RWPE2 (cell line): ENCODE results near the gene GAL3ST3.

Source experiments
- ATAC-seq: fragments of 200-7000 bp; cut with Tn5 transposase; 3 replicates; pipeline ENCODE4 v1.9.1; 2021; ENCODE audit warnings: low read depth
- DNase-seq: peaks from one replicate; pipeline ENCODE4 v3.0.0-alpha.2; 2020; ENCODE audit warnings: low spot score
- H3K27ac ChIP-seq: fragments of 450-650 bp; 2 replicates; pipeline ENCODE4 v1.5.1; 2017; ENCODE audit warnings: mild to moderate bottlenecking; ENCODE audit not compliant: poor library complexity, severe bottlenecking
- H3K27me3 ChIP-seq: fragments of 250-450 bp; sonication (Bioruptor Pico); 2 replicates; pipeline ENCODE4 v1.5.1; 2021; ENCODE audit warnings: mild to moderate bottlenecking, moderate library complexity; ENCODE audit not compliant: insufficient read depth, poor library complexity, severe bottlenecking
- H3K36me3 ChIP-seq: fragments of 250-450 bp; sonication (Bioruptor Pico); 2 replicates; pipeline ENCODE4 v1.5.1; 2020; ENCODE audit warnings: low read depth, mild to moderate bottlenecking, moderate library complexity
- H3K4me1 ChIP-seq: fragments of 250-450 bp; sonication (Bioruptor Pico); 2 replicates; pipeline ENCODE4 v1.5.1; 2021; ENCODE audit warnings: mild to moderate bottlenecking, moderate library complexity; ENCODE audit not compliant: insufficient read depth, poor library complexity, severe bottlenecking
- H3K4me3 ChIP-seq: fragments of 250-450 bp; sonication (Bioruptor Pico); 2 replicates; pipeline ENCODE4 v1.5.1; 2021; ENCODE audit warnings: mild to moderate bottlenecking, moderate library complexity; ENCODE audit not compliant: severe bottlenecking
- H3K9me3 ChIP-seq: fragments of 250-450 bp; sonication (Bioruptor Pico); 2 replicates; pipeline ENCODE4 v1.5.1; 2021; ENCODE audit warnings: mild to moderate bottlenecking, moderate library complexity; ENCODE audit not compliant: severe bottlenecking
- CTCF ChIP-seq: fragments of 450-650 bp; IDR thresholded peaks from one replicate; pipeline ENCODE4 v1.5.1; 2017; ENCODE audit warnings: mild to moderate bottlenecking, moderate library complexity; ENCODE audit not compliant: poor library complexity, severe bottlenecking

GAL3ST3 gene

GRCh38 chr11:66051766-66052663, 3.1 kb upstream of the GAL3ST3 start, which contains the start of gene SF3B2:
Gene SF3B2 (plus strand): TSS chr11:66052364. CDS start chr11:66052385, 21 bp downstream.
- peak within 1 kb of the TSS; percentile 88 for H3K4me3 ChIP-seq
- H3K27ac ChIP-seq, result peak within 1 kb of the TSS; percentile 71
- peaks cover 14% of the 10 kb centered on the region for H3K4me1 ChIP-seq
- no peaks in the 10 kb centered on the region for H3K27me3 ChIP-seq
- no peaks in the 10 kb centered on the region for H3K9me3 ChIP-seq
- ATAC-seq, result peak; percentile 97
- H3K36me3 ChIP-seq, result peaks cover 44% of the 10 kb centered on the region
- no peak for TF ChIP-seq CTCF
- peak; percentile 99 for DNase-seq

DNA sequence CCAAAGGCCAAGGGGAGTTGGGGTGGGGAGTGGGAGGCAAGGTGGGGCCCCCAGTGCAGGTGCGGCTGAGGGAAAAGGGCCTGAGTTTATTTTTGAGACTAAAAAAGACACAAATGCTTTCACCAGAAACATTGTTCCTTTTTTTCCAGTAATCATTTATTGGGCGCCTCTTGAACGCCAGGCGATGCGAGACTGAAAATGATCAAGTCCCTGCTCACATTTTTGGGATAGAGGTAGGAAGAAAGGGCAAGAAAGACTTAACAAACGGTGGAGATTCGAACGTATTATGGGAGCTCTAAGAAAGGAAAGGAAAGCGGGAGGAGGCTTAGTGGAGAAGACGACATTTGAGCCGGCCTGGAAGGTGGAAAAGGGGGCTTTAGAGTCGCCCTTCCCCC, 2.4 kb upstream of the GAL3ST3 start:
- TF ChIP-seq CTCF, result no peak
- Histone ChIP-seq H3K36me3 (peaks cover 37% of the 10 kb centered on the region), H3K27me3 (no peaks in the 10 kb centered on the region), H3K4me1 (peaks cover 14% of the 10 kb centered on the region), H3K27ac (peak overlapping the region; percentile 71), H3K4me3 (peak overlapping the region; percentile 88), H3K9me3 (no peaks in the 10 kb centered on the region)
- ATAC-seq, result no peak
- DNase-seq, result no peak

DNA sequence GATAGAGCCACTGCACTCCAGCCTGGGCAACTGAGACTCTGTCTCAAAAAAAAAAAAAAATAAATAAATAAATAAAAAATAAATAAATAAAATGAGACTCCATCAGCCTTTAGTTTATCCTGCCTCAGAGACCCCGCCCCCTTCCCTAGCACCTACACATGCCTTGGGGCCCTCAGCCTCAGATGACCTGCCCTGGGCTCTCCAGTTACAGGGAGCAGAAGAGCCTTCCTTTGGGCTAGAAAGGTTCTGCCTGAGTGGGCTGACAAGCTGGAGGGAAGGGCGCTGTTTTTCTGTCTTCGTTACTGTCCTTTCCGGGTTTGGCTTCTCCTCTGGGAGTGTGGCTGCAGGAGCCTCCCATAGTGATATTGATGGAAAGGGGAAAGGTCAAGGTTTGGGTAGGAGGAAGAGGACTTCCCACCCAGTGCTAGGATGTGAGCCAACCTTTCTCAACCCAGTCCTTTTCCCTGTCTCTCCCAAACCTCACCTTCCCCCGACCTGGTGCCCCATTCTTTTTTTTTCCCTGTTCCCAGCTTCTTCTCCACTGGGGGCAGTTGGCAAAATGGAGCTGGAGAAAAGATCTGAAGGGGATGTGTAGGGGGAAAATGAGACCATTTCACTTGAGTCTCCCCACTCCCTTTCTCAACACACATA, 1.7 kb upstream of the GAL3ST3 start:
- Histone ChIP-seq H3K4me3 (no peak overlapping the region), H3K9me3 (no peaks in the 10 kb centered on the region), H3K27me3 (no peaks in the 10 kb centered on the region), H3K27ac (peak overlapping the region; percentile 71), H3K36me3 (peaks cover 32% of the 10 kb centered on the region), H3K4me1 (peaks cover 14% of the 10 kb centered on the region)
- no peak for ATAC-seq
- TF ChIP-seq CTCF, result no peak
- no peak for DNase-seq

DNA sequence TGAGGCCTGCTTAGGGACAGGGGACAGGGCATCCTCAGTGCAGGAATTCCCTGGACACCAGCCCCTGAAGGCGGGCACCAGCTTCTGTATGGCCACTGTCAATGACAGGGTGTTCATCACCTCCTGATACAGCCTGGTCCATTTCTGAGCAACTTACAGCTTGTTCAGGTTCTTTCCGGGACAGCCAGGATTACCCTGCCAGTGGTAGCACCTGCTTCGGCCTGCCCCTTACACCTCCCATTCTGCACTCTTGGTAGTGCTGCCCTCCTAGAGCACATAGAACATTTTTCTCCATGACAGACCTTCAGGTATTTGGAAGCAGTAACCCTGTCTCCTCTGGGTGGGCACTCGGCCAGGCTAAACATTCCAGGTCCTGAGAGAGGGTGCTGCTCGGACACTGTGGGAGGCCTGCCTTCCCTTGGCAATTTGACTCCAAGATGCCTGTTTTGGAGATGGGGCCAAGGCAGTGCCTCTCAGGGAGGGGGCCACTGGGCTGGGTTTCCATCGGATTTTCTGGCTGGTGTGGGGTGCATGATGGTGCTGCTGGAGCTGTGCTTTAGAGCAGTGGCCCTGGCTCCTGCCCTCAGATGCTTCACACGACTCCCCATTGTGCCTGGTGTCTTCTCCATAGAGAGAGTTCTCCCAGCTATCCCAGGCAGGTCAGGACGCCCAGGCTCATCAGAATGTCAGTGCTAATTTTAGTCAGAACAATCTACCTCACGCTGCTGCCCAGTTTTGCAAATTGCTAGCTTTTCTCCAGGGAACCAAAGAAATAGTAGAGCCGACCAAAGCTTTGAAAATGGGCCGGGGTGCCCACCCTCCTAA, 1.2 kb downstream of the GAL3ST3 start:
- Histone ChIP-seq H3K4me1 (peaks cover 8% of the 10 kb centered on the region), H3K9me3 (no peaks in the 10 kb centered on the region), H3K27me3 (no peaks in the 10 kb centered on the region), H3K36me3 (peaks cover 4% of the 10 kb centered on the region; the same call in 1 of the 2 replicates), H3K4me3 (no peak overlapping the region), H3K27ac (no peak overlapping the region)
- DNase-seq, result no peak
- TF ChIP-seq CTCF, result no peak
- ATAC-seq, result no peak
